Motor neuron (in vitro differentiated cells): Measurements from ENCODE around the gene TPSB2. TPM values are rescaled to one million over a fixed set of nuclear protein-coding genes. Genes with fewer than 3 reads are reported as not detected.
"Not testable (repeated sequence)": the region's sequence is repeated elsewhere in the genome, so short reads cannot be mapped to it uniquely, and the experiment has no call there.

Experiments
- ATAC-seq, 8 experiments: fragments of 200-7000 bp; cut with Tn5 transposase; replicated peaks in 6 of 8; 2 replicates each; pipeline ENCODE4 v1.8.0; 2021; ENCODE audit warnings: mild to moderate bottlenecking in 8 of 8, moderate library complexity in 8 of 8
- H3K27ac ChIP-seq, 2 donors: fragments of 250-450 bp; sonication (Bioruptor Pico); 2 replicates each; pipeline ENCODE4 v1.9.0; 2021; ENCODE audit warnings: antibody characterized with exemption in 2 of 2, mild to moderate bottlenecking in 2 of 2, moderate library complexity in 1 of 2
- H3K4me1 ChIP-seq, 2 donors: fragments of 250-450 bp; sonication (Bioruptor Pico); replicated peaks in 1 of 2; 2 replicates each; pipeline ENCODE4 v1.6.1; 2021; ENCODE audit warnings: antibody characterized with exemption in 2 of 2, mild to moderate bottlenecking in 2 of 2, moderate library complexity in 1 of 2
- H3K4me3 ChIP-seq, 5 donors: fragments of 250-450 bp; sonication (Bioruptor Pico); 2 replicates each; pipeline ENCODE4 v1.9.0; 2021; ENCODE audit warnings: antibody characterized with exemption in 5 of 5, mild to moderate bottlenecking in 5 of 5, moderate library complexity in 4 of 5
- whole genome bisulfite sequencing, 10 experiments: fragments of 450-650 bp; shearing (Covaris generic); methylation state at CpG; one replicate each; pipeline ENCODE4 v1.0.0; 2022; 5-methylcytosine and 5-hydroxymethylcytosine counted together
- in situ Hi-C, 9 experiments: fragments of 400-800 bp; cut with MboI; loops; one replicate each; pipeline ENCODE4 v1.15.0; 2021; ENCODE audit warnings: low sequenced_read_pairs in 9 of 9, low pct_unique_long_range_greater_than_20kb in 2 of 9; ENCODE audit not compliant: unreplicated experiment in 9 of 9
- total RNA-seq, 8 experiments: library from RNA; unstranded; fragments of 300-600 nt; gene quantifications; 2 replicates each; pipeline versions ENCODE4 v1.2.3 to v1.2.4, GENCODE V29; 2022

TPSB2 gene
- total RNA-seq, 8 experiments from 2014 or later: 0.25 to 0.62 (median 0.51) TPM; not detected in 5

DNA sequence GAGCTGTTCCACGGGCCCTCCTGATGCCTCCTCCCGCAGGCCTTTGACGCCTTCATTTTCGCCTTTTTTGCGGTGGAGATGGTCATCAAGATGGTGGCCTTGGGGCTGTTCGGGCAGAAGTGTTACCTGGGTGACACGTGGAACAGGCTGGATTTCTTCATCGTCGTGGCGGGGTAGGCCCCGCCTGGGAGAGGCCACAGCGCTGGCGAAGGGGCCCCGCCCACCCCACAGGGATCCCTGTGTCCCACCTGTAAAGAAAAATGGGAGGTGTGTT lies 34.7 kb downstream of the TPSB2 start:
- 92% methylated on average over 5 of the region's 14 CpGs; no CpG with 5 or more reads in 9 of the 10 experiments for WGBS, 10 experiments
- Histone ChIP-seq H3K27ac (no peak overlapping the region), H3K4me1 (peaks cover 21% of the 10 kb centered on the region in 2 donors), H3K4me3 (no peak overlapping the region)
- in situ Hi-C loops: loop anchor here in 2 of 9 experiments (10.0 kb wide), 1 partner anchor 81 kb away; no protein-coding TSS in a partner anchor
- ATAC-seq: no peak

DNA sequence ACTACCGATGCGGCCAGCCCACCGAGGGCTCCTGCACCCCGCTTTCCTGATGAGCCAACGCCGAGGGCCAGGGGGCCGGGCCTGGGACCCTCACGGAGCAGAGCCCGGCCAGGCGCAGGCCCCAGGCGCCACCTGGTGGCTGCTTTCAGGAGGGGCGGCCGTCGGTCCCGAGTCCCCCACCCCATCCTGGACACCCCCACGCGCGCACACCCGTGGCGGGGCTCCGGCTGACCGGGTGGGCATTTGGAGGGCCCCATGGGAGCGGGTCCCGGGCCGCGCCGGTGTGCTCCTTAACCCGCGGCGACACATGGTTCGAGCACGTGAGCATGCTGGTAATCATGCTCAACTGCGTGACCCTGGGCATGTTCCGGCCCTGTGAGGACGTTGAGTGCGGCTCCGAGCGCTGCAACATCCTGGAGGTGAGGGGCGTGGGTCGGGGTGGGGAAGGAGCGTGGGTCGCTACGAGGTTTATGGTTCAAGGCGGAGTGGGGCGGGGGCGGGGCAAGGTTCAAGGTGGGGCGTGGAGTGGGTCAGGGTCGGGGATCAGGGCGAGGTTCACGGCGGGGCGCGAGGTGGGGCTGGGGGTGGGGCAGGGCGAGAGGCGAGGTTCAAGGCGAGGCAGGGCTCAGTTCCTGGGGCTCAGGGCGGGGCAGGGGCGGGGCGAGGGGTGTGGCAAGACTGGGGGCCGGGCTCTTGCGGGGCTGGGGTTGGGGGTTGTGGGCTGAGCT lies 35.2 kb downstream of the TPSB2 start:
- Histone ChIP-seq H3K4me1 (peaks cover 21% of the 10 kb centered on the region in 2 donors), H3K4me3 (no peak overlapping the region), H3K27ac (peak overlapping the region in 1 of 2 donors; percentile 38)
- in situ Hi-C loops: loop anchor here in 2 of 9 experiments (10.0 kb wide), 1 partner anchor 80 kb away; no protein-coding TSS in a partner anchor
- WGBS, 10 experiments: 0 to 20% (median 7%) methylated on average over 1 to 6 of the region's 61 CpGs; no CpG with 5 or more reads in 7 of the 10 experiments
- ATAC-seq: peak in 5 of 8 experiments; percentile 46 to 61 (median 51)

DNA sequence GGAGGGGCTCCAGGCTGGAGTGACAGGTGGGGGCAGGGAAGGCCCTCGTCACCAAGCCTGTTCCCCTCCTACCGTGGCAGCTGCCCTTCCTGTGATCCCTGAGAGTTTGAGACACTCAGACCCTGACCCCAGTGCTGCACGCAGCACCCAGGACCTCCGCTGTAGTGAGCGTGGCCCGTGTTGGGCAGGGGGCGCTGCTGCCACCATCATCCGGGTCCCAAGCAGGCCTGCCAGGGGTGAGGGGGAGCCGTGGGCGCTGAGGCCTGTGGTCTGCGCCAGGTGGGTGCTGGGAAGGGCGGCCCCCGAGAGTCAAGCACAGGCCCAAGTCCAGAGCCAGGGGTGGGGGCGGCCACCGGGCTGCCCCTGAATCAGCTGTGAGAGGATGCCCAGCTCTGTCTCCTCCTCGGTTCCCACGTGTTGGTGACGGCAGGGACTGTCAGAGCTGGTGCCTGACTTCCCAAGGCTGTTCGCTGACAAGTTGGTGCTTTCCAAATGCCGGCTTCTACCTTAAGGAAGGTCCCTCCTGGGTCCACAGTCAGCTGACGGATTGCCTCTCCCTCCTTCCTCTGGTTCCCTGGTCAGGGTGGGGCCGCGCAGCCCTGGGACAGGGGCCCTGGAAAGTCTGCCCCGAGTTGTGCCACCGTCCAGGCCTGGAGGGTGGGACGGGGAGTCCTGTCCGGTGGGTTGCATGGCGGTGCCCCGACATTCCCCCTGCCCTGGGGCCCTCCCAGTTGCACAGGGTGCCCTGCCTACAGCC lies 36.0 kb downstream of the TPSB2 start:
- H3K27ac ChIP-seq: peak overlapping the region in 1 of 2 donors; percentile 38
- 17 to 60% (median 20%) methylated on average over 1 to 2 of the region's 29 CpGs; no CpG with 5 or more reads in 7 of the 10 experiments for WGBS, 10 experiments
- no peak overlapping the region for H3K4me3 ChIP-seq
- H3K4me1 ChIP-seq: peaks cover 21 to 22% of the 10 kb centered on the region in 2 donors
- in situ Hi-C loops: loop anchor here in 2 of 9 experiments (10.0 kb wide), 1 partner anchor 79 kb away; no protein-coding TSS in a partner anchor
- ATAC-seq: peak in 5 of 8 experiments; percentile 15 to 28 (median 26)

DNA sequence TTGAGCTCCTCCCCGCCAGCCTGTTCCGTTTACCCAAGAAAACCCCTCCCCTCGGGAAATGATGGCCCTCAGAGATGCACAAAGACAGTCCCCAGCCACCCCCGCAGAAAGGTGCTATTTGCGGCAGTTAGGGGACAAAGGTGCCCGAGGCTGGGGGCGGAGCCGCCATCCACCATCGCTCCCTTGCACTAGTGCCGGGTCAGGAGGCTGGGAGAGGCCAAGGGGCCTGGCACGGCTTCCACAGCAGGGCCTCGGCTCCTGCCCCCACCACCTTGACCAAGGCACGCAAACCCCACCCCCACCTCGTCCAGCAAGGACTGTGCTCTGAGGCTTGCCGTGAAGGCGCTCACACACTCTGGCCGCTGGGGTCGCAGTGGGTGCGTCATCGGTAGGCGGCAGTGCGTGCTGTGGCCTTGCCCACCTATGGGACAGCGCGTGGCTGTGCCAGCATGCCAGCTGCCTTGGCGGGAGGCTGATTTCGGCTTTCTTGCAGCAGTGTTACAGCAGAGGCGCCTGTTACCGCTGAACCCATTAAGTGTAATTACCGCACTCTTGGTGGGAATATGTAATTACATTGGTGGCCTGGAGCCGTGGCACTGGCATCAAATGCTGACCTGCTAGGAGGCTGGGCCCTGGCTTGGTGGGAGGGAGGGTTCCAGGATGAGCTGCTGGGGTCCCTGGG lies 36.7 kb downstream of the TPSB2 start:
- ATAC-seq: peak in 4 of 8 experiments; percentile 10 to 20 (median 19)
- Histone ChIP-seq H3K27ac (peak overlapping the region in 1 of 2 donors; percentile 10), H3K4me3 (no peak overlapping the region), H3K4me1 (peaks cover 27 to 29% of the 10 kb centered on the region in 2 donors)
- in situ Hi-C loops: loop anchor here in 2 of 9 experiments (10.0 kb wide), 1 partner anchor 78 kb away; no protein-coding TSS in a partner anchor
- WGBS, 10 experiments: 40 to 98% (median 96%) methylated on average over 2 to 8 of the region's 30 CpGs; no CpG with 5 or more reads in 7 of the 10 experiments

DNA sequence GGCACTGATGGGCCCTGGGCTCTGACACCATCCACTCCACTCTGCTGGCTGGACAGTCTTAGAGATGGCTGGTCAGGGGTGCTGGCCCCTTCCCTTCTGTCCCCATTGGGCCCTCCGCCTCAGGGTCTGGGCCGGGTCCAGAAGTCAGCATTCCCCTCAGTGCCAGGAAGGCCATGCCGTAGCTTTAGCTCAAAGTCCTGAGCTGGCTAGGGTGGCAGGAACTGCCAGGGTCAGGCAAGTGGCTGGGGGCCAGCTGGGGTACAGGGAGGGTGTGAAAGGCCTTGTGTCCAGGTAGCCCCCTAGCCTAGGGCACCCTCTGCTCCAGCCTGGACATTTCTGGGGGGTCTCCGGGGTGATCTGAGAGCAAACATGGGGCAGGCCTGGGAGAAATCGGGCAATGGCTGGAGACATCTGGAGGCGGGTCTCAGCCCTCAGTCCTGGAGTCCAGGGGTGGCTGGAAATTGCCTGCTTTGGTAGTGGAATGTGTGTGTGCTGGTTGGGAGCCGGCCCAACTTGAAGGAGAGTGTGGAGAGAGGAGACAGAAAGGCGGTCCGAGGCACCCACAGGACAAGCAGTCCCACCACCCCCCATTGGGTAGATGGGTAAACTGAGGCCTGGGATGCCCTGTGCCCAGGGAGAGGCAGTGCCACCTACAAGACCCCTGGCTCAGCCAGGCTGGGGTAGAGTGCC lies 37.5 kb downstream of the TPSB2 start:
- Histone ChIP-seq H3K4me3 (no peak overlapping the region), H3K27ac (no peak overlapping the region), H3K4me1 (peaks cover 29 to 35% of the 10 kb centered on the region in 2 donors)
- 35 to 100% (median 58%) methylated on average over 1 to 7 of the region's 9 CpGs; no CpG with 5 or more reads in 4 of the 10 experiments for WGBS, 10 experiments
- in situ Hi-C loops: loop anchor here in 2 of 9 experiments (10.0 kb wide), 1 partner anchor 78 kb away; no protein-coding TSS in a partner anchor
- ATAC-seq: no peak

DNA sequence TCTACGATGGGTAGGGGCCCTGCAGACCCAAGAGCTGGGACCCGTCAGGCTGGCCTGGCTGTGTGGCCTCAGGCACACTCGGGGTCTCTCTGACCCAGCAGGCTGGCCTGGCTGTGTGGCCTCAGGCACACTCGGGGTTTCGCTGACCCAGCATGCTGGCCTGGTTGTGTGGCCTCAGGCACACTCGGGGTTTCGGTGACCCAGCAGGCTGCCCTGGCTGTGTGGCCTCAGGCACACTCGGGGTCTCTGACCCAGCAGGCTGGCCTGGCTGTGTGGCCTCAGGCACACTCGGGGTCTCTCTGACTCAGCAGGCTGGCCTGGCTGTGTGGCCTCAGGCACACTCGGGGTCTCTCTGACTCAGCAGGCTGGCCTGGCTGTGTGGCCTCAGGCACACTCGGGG lies 39.2 kb downstream of the TPSB2 start:
- H3K27ac ChIP-seq, ATAC-seq, H3K4me3 ChIP-seq: not testable (repeated sequence)
- H3K4me1 ChIP-seq: peaks cover 35 to 41% of the 10 kb centered on the region in 2 donors
- whole genome bisulfite sequencing, 10 experiments: 20 to 60% methylated on average over 1 of the region's 11 CpGs; no CpG with 5 or more reads in 8 of the 10 experiments
- in situ Hi-C loops: loop anchor here in 2 of 9 experiments (10.0 kb wide), 1 partner anchor 76 kb away; no protein-coding TSS in a partner anchor

DNA sequence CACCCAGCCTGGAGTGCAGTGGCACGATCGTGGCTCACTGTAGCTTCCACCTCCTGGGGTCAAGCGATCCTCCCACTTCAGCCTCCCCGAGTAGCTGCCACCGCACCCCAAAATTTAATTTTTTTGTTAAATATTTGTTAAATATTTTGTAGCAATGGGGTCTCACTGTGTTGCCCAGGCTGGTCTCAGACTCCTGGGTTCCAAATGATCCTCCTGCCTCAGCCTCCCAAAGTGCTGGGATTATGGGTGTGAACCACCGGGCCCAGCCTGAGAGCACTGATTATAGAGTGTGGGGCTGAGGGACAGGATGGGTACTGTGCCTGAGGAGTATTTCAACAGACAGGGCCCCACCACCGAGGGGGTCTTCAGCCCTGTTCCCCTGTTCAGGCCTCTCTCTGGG lies 40.5 kb downstream of the TPSB2 start:
- no peak overlapping the region for H3K27ac ChIP-seq
- no peak overlapping the region for H3K4me3 ChIP-seq
- in situ Hi-C loops: no loop called here
- no peak for ATAC-seq
- WGBS, 10 experiments: 8 to 83% (median 55%) methylated on average over 1 to 5 of the region's 7 CpGs; no CpG with 5 or more reads in 2 of the 10 experiments
- H3K4me1 ChIP-seq: peaks cover 31 to 37% of the 10 kb centered on the region in 2 donors

DNA sequence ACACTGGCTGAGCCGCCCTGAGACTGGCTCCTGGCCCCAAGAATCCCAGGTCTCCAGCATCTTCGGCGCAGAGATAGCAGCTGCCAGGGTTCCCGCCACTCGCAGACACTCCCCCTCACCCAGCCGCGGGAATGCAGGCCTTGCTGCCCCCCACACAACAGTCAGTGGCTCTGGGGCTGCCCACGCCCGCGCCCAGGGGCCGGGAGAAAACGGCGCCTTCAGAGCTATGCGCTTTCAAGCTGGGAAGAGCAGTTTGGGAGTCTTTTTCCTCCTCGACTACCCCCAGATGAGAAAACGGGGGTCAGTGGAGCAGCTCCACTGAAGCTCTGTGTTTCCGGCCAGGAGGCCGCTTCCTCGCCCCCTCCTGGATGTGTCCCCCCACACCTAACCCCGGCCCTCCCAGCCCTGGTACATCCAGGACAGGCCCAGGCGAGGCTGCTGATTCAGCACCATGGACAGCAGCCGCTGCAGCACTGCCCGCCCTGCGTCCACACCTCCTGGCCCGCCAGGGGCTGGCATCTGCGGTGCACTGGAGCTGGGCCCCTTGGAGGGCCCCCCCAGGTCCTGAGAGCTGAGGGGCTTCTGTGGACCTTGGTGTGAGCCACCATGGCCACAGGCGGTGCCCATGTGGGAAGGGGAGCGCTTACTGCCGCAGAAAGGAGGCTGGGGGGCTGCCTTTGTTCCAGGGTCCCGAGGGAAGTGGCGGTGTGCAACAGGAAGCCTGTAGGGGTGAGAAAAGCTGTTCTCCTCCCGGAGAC lies 41.4 kb downstream of the TPSB2 start:
- H3K4me3 ChIP-seq: no peak overlapping the region
- H3K4me1 ChIP-seq: peaks cover 30 to 36% of the 10 kb centered on the region in 2 donors
- in situ Hi-C loops: no loop called here
- no peak overlapping the region for H3K27ac ChIP-seq
- ATAC-seq: peak; percentile 48 to 96 (median 71)
- WGBS, 10 experiments: 40 to 87% (median 60%) methylated on average over 1 to 5 of the region's 32 CpGs; no CpG with 5 or more reads in 7 of the 10 experiments

DNA sequence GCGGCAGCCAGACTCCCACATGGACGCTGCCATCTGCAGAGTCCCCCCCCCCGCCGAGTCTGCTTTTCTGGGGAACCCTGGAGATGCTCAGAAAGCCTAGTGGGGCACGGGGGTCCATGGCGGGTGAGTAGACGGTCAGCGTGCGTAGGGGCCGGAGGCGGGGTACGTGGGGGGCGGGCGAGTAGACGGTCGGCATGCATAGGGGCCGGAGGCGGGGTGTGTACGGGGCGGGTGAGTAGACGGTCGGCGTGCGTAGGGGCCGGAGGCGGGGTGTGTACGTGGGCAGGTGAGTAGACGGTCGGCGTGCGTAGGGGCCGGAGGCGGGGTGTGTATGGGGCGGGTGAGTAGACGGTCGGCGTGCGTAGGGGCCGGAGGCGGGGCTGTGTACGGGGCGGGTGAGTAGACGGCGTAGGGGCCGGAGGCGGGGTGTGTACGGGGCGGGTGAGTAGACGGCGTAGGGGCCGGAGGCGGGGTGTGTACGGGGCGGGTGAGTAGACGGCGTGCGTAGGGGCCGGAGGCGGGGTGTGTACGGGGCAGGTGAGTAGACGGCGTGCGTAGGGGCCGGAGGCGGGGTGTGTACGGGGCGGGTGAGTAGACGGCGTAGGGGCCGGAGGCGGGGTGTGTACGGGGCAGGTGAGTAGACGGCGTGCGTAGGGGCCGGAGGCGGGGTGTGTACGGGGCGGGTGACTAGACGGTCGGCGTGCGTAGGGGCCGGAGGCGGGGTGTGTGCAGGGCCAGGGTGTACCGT lies 44.4 kb downstream of the TPSB2 start:
- peaks cover 49 to 55% of the 10 kb centered on the region in 2 donors for H3K4me1 ChIP-seq
- ATAC-seq, H3K27ac ChIP-seq, in situ Hi-C loops, H3K4me3 ChIP-seq: not testable (repeated sequence)
- no CpG with 5 or more reads among the region's 86 CpGs for WGBS, 10 experiments

DNA sequence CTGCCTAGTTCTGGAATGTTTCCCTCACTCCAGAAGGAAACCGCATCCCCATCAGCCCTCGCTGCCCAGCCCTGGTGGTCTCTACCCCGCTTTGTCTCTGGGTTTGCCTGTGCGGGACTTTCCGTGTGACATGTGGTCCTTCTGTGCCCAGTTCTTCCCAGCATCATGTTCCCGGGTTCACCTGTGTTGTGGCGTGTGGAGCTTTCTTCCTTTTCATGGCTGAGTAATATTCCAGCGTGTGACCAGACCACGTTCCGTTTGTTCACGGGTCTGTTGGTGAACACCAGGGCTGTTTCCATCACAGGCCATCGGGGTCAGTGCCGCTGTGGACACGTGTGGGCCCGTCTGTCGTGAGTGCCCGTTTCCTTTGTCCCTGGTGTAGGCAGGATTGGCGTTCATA lies 45.0 kb downstream of the TPSB2 start:
- ATAC-seq: no peak
- peaks cover 56 to 61% of the 10 kb centered on the region in 2 donors for H3K4me1 ChIP-seq
- in situ Hi-C loops: no loop called here
- WGBS, 10 experiments: 40 to 100% (median 97%) methylated on average over 2 to 8 of the region's 18 CpGs; no CpG with 5 or more reads in 4 of the 10 experiments
- no peak overlapping the region for H3K27ac ChIP-seq
- no peak overlapping the region for H3K4me3 ChIP-seq
